Ascending aorta (tissue), 2 donors: ENCODE measurements around the gene DCAF11. TPM values are rescaled to one million over a fixed set of nuclear protein-coding genes. Genes with fewer than 3 reads are reported as not detected.

Source experiments
- DNase-seq, 2 donors: peaks; one replicate each; pipeline ENCODE4 v3.0.0-alpha.2; 2019; ENCODE audit warnings: low spot score in 2 of 2
- H3K27ac ChIP-seq, 2 donors: fragments of 200-600 bp; sonication (generic); one replicate each; pipeline ENCODE4 v1.5.1; 2016 to 2017; ENCODE audit warnings: mild to moderate bottlenecking in 1 of 2
- H3K27me3 ChIP-seq: fragments of 200-600 bp; sonication (generic); one replicate; pipeline ENCODE4 v1.5.1; 2017
- H3K36me3 ChIP-seq, 2 donors: fragments of 200-600 bp; sonication (generic); one replicate each; pipeline ENCODE4 v1.5.1; 2016
- H3K4me1 ChIP-seq, 2 donors: fragments of 200-600 bp; sonication (generic); one replicate each; pipeline ENCODE4 v1.5.1; 2016 to 2017; ENCODE audit warnings: mild to moderate bottlenecking in 1 of 2
- H3K4me3 ChIP-seq, 2 donors: fragments of 200-600 bp; sonication (generic); one replicate each; pipeline ENCODE4 v1.5.1; 2016 to 2017; ENCODE audit warnings: mild to moderate bottlenecking in 1 of 2
- H3K9me3 ChIP-seq, 2 donors: fragments of 200-600 bp; sonication (generic); one replicate each; pipeline ENCODE4 v1.5.1; 2016
- CTCF ChIP-seq, 3 experiments: fragments of 200-600 bp in 2 of 3; fragments of 450-650 bp in 1 of 3; sonication (generic) in 2 of 3; IDR thresholded peaks; one replicate each; pipeline ENCODE4 v1.5.1; 2016 to 2019; ENCODE audit warnings: antibody characterized with exemption in 3 of 3, mild to moderate bottlenecking in 1 of 3, moderate library complexity in 1 of 3
- intact Hi-C: fragments of 100-400 bp; cut with DNase I; formaldehyde crosslinking; loops from one replicate; pipeline ENCODE4 v1.15.1; 2023
- total RNA-seq: library from RNA; depleted of rRNA; stranded (reverse); fragments of >200 nt; gene quantifications from one replicate; pipeline ENCODE4 v1.1.0, GENCODE V29; 2016

The DCAF11 gene
- total RNA-seq, 1 donor from 2014 or later, result 52.3 TPM

GRCh38 chr14:24136684-24137528, 22.3 kb downstream of the DCAF11 start:
- Histone ChIP-seq H3K27me3 (no peaks in the 10 kb centered on the region), H3K27ac (peak overlapping the region; percentile 80 to 91), H3K4me3 (peak overlapping the region; percentile 82 to 96), H3K36me3 (peaks cover 11 to 18% of the 10 kb centered on the region in 2 donors), H3K9me3 (no peaks in the 10 kb centered on the region), H3K4me1 (peaks cover 5 to 27% of the 10 kb centered on the region in 2 donors)
- no peak for DNase-seq
- TF ChIP-seq CTCF (IDR thresholded peaks at IDR 0.05), result no peak
- intact Hi-C loops, result loop anchor here (1.0 kb wide), 2 partner anchors 22 to 24 kb away; partner anchors contain the start of gene IRF9

DNA sequence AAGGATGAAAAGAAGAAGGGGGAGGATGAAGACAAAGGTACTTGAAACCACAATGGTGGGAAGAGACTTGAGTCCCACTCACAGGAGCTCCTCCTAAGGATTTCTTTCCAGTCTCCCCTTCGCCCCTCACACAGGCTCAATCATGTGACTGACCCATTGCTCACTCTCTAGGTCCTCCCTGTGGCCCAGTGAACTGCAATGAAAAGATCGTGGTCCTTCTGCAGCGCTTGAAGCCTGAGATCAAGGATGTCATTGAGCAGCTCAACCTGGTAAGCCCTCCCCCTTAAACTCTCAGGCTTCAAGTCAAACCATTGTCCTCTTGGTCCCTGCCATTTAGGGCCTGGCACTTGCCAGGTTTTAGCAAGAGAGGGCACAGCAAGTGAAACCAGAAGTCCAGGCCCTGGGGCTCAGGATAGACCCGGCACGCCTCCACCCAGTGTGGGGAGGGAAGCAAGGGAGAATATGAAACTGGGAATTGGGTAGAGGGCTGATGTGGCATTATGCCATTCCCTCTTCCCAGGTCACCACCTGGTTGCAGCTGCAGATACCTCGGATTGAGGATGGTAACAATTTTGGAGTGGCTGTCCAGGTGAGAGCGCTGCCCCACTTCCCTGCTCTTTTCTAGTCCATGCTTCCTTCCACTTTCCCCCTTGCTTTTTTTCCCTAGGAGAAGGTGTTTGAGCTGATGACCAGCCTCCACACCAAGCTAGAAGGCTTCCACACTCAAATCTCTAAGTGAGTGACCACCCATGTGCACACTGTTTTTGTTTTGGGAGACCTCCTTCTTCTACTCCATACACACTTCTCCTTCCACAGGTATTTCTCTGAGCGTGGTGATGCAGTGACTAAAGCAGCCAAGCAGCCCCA, 23.2 kb downstream of the DCAF11 start:
- Histone ChIP-seq H3K27ac (peak overlapping the region; percentile 31 to 91), H3K4me1 (peaks cover 9 to 31% of the 10 kb centered on the region in 2 donors), H3K4me3 (no peak overlapping the region), H3K9me3 (no peaks in the 10 kb centered on the region), H3K27me3 (no peaks in the 10 kb centered on the region), H3K36me3 (peaks cover 11 to 18% of the 10 kb centered on the region in 2 donors)
- intact Hi-C loops, result no loop called here
- TF ChIP-seq CTCF (IDR thresholded peaks at IDR 0.05), result no peak
- no peak for DNase-seq

DNA sequence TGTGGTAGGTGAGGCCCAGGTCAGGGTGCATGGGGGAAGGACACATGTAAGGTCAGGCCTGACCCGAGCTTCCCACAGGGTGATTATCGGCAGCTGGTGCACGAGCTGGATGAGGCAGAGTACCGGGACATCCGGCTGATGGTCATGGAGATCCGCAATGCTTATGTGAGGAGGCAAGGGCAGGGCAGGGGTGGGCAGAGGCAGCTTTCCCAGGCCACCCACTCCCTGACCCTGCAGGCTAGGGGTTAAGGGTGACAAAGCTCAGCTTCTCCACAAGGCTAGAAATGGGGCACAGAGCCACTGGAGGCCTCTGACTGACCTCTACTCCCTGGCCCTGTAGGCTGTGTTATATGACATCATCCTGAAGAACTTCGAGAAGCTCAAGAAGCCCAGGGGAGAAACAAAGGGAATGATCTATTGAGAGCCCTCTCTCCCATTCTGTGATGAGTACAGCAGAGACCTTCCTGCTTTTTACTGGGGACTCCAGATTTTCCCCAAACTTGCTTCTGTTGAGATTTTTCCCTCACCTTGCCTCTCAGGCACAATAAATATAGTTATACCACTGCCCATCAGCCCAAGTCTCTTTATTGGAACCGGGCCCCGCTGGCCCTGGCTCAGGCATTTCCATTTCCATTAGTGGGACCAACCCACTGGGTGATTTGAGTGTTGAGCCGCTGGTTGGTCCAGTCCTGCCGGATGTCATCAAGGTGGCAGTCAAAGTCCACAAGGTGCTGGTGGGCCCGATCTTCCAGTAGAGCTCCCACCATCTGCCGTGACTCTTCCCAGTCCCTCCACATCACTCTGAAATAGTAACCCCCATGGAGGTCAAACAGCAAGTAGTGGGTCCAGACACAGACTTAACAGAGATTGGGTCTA, 24.1 kb downstream of the DCAF11 start:
- Histone ChIP-seq H3K9me3 (no peaks in the 10 kb centered on the region), H3K4me3 (no peak overlapping the region), H3K36me3 (peaks cover 11 to 18% of the 10 kb centered on the region in 2 donors), H3K27ac (no peak overlapping the region), H3K4me1 (peaks cover 9 to 31% of the 10 kb centered on the region in 2 donors), H3K27me3 (no peaks in the 10 kb centered on the region)
- intact Hi-C loops, result no loop called here
- no peak for DNase-seq
- no peak for TF ChIP-seq CTCF (IDR thresholded peaks at IDR 0.05)

DNA sequence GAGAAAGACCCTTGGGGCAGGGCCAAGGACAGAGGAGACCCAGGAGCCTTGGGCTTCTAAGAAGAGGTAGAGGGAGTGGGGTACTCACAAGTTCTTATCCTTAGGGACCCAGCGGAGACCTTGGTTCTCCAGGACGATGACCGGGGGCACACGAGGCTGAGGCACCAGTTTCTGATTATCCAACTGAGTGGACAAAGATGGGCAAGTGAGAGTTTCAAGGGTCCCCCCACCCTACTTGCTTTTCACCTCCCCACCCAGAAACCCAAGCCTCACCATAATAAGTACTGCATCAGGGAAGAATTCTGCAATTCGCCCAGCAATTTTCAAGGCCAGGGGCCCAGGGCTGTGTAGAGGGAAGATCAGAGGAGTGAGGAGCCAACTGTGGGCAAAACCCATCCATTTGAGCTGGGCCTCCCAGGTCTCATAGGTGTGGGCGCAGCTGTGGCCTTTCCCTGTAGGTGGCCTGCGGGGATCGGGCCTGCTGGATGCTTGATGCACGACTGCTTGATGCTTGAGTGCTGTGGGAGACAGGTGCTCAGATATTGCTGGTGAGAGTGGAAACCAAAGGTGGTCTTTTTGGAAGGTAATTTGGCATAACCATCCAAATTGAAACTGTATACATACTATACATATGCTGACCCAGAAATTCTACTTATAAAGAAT, 24.8 kb downstream of the DCAF11 start:
- intact Hi-C loops, result no loop called here
- Histone ChIP-seq H3K4me3 (peak overlapping the region in 1 of 2 donors; percentile 80), H3K4me1 (peaks cover 9 to 31% of the 10 kb centered on the region in 2 donors), H3K36me3 (peaks cover 11 to 18% of the 10 kb centered on the region in 2 donors), H3K27me3 (no peaks in the 10 kb centered on the region), H3K9me3 (no peaks in the 10 kb centered on the region), H3K27ac (peak overlapping the region in 1 of 2 donors; percentile 76)
- no peak for TF ChIP-seq CTCF (IDR thresholded peaks at IDR 0.05)
- DNase-seq, result no peak
